OCI-LY3 (cell line): ENCODE measurements around the gene SH3PXD2A.

Experiments used
- CTCF ChIP-seq: fragments of 200-600, 300-600 bp; sonication (generic); IDR thresholded peaks from 2 replicates; pipeline ENCODE4 v1.5.1; 2014; ENCODE audit warnings: antibody characterized with exemption, low read length, low read depth
- EZH2phosphoT487 ChIP-seq: fragments of 200-600 bp; shearing (Covaris generic); IDR thresholded peaks from 2 replicates; pipeline ENCODE4 v1.6.1; 2018; ENCODE audit warnings: antibody characterized with exemption, mixed run types, low read depth

- no peak for TF ChIP-seq CTCF
- no peak for TF ChIP-seq EZH2phosphoT487
Observed at GRCh38 chr10:103562383-103562782, 293.0 kb downstream of the SH3PXD2A start.
